HepG2 (cell line): Measurements from ENCODE around the gene DOK1. TPM values are rescaled to one million over a fixed set of nuclear protein-coding genes. Genes with fewer than 3 reads are reported as not detected.
A peak's percentile ranks its signal among the peaks of the same experiment; 100 is the strongest.

ENCODE experiments used
- ATF7 ChIP-seq, 2 experiments: fragments of 450-650 bp in 1 of 2; sonication (generic) in 1 of 2; formaldehyde crosslinking in 1 of 2; IDR thresholded peaks; 2 replicates each; pipeline versions ENCODE4 v1.4.0 to v1.6.1; 2016 to 2020; ENCODE audit warnings: antibody characterized with exemption in 1 of 2, mild to moderate bottlenecking in 1 of 2, missing genetic modification reagents in 1 of 2
- CHD4 ChIP-seq: fragments of 200-600 bp; sonication (generic); IDR thresholded peaks from 2 replicates; pipeline ENCODE4 v1.7.0; 2017; ENCODE audit warnings: mild to moderate bottlenecking, low read length, borderline replicate concordance
- ELF4 ChIP-seq: sonication (generic); formaldehyde crosslinking; IDR thresholded peaks from 2 replicates; pipeline ENCODE4 v1.5.0; 2020; ENCODE audit warnings: missing genetic modification reagents, mild to moderate bottlenecking, moderate library complexity, borderline replicate concordance
- HDAC1 ChIP-seq: sonication (generic); formaldehyde crosslinking; IDR thresholded peaks from 2 replicates; pipeline ENCODE4 v1.5.1; 2020; ENCODE audit warnings: mild to moderate bottlenecking, missing genetic modification reagents
- HNRNPLL ChIP-seq: fragments of 200-400 bp; formaldehyde crosslinking; IDR thresholded peaks from 2 replicates; pipeline ENCODE4 v1.6.1; 2017; ENCODE audit warnings: mild to moderate bottlenecking, low read depth, low read length; ENCODE audit not compliant: poor library complexity, severe bottlenecking
- IRF2 ChIP-seq: IDR thresholded peaks from 2 replicates; pipeline ENCODE4 v1.6.1; 2018; ENCODE audit warnings: missing genetic modification reagents, missing compliant biosample characterization
- SP5 ChIP-seq: IDR thresholded peaks from 2 replicates; pipeline ENCODE4 v1.6.1; 2016; ENCODE audit warnings: low read depth, borderline replicate concordance
- TAF1 ChIP-seq: sonication (generic); formaldehyde crosslinking; IDR thresholded peaks from 2 replicates; pipeline ENCODE4 v1.4.0; 2020; ENCODE audit warnings: missing genetic modification reagents
- TCF7 ChIP-seq: sonication (generic); IDR thresholded peaks from 2 replicates; pipeline ENCODE4 v1.6.1; 2016; ENCODE audit warnings: antibody characterized with exemption, low read depth
- ZFY ChIP-seq: sonication (generic); formaldehyde crosslinking; IDR thresholded peaks from 2 replicates; pipeline ENCODE4 v1.4.0; 2020; ENCODE audit warnings: missing genetic modification reagents
- ZNF547 ChIP-seq: sonication (generic); formaldehyde crosslinking; IDR thresholded peaks from 2 replicates; pipeline ENCODE4 v1.5.1; 2020; ENCODE audit warnings: mild to moderate bottlenecking, missing genetic modification reagents
- ZNF619 ChIP-seq: sonication (generic); formaldehyde crosslinking; IDR thresholded peaks from 2 replicates; pipeline ENCODE4 v1.4.0; 2020; ENCODE audit warnings: mild to moderate bottlenecking, missing genetic modification reagents
- ZSCAN22 ChIP-seq: sonication (generic); formaldehyde crosslinking; IDR thresholded peaks from 2 replicates; pipeline ENCODE4 v1.4.0; 2020; ENCODE audit warnings: mild to moderate bottlenecking, missing genetic modification reagents
- polyA plus RNA-seq, 8 experiments: library from polyadenylated mRNA; depleted of rRNA in 3 of 8; stranded (reverse) in 7 of 8; unstranded in 1 of 8; fragments of >200 nt; fragmentation: Illumina TruSeq in 4 of 8; extraction: Trizol in 4 of 8; gene quantifications; 2 replicates each; pipeline versions ENCODE4 v1.2.1 to v1.2.3, GENCODE V29; 2011 to 2016; ENCODE audit warnings: low read depth in 4 of 8, missing spikeins in 1 of 8, mixed read lengths in 1 of 8; ENCODE audit not compliant: insufficient read depth in 1 of 8
- total RNA-seq, 5 experiments: library from RNA; depleted of rRNA; stranded (reverse); fragments of >200 nt; fragmentation: Illumina TruSeq; extraction: Trizol; gene quantifications; 2 replicates each; pipeline ENCODE4 v1.2.3, GENCODE V29; 2016; ENCODE audit warnings: low read depth in 1 of 5
- TF ChIP-seq, protein P1 (sequence below): sonication (generic); formaldehyde crosslinking; IDR thresholded peaks from 2 replicates; pipeline ENCODE4 v1.4.0; 2020; ENCODE audit warnings: mild to moderate bottlenecking, low read depth, missing genetic modification reagents
- TF ChIP-seq, protein P2 (sequence below): sonication (generic); formaldehyde crosslinking; IDR thresholded peaks from 2 replicates; pipeline ENCODE4 v1.4.0; 2020; ENCODE audit warnings: missing genetic modification reagents, low read depth, mild to moderate bottlenecking, borderline replicate concordance
- TF ChIP-seq, protein P3 (sequence below): sonication (generic); formaldehyde crosslinking; IDR thresholded peaks from 2 replicates; pipeline ENCODE4 v1.4.0; 2020; ENCODE audit warnings: mild to moderate bottlenecking, missing genetic modification reagents
- TF ChIP-seq, protein P4 (sequence below): sonication (generic); formaldehyde crosslinking; IDR thresholded peaks from 2 replicates; pipeline ENCODE4 v1.4.0; 2020; ENCODE audit warnings: missing genetic modification reagents, mild to moderate bottlenecking, borderline replicate concordance
- TF ChIP-seq, protein P5 (sequence below): sonication (generic); formaldehyde crosslinking; IDR thresholded peaks from 2 replicates; pipeline ENCODE4 v1.8.1; 2022; ENCODE audit warnings: low read depth, mild to moderate bottlenecking, missing genetic modification reagents

The DOK1 gene
- total and polyA plus RNA-seq, 2 of the 13 experiments (the other 11 are each of a cell fraction or from before 2014, with no cell fraction given) = 0.53 to 0.74 TPM

DNA sequence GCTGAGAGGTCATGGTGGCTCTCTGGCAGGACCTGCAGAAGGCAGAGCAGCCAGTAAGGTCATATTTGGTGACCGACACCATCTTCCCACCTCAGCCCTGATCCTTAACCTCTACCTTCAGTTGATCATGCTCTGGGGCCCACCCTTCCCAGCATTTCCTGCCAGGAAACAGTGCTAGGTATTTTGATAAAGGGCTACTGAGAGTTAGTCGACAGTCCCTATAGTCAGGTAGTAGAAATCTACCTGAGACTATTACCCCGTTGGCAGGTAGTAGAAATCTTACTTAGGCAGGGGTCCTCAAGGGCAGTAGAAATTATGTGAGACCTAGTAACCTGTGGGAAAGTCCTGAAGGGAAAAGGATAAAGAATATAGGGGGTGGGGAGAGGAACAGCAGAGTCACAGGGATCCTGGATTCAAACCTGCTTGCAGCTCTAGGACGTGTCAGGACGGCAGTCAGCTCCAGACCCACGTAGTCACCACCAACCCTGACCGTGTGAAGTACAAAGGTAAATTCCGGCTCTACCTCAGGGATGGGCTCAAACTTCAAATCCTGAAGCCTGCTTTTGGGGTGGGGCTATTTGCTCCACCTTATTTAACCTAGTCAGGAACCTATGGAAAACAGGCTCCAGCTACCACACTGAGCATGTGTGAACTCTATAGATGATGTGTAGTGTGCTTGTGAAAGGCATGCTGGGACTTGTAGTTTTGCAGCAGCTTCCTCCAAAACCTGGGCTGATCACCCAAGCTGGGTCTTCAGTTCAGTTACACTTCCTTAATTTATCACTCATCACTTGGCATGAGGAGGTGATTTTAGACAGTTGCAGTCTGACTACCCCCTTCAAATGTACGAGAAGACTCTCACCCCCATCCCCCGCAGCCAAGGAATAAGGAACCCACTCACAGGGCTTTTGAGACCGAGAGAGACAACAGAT, 28.5 kb upstream of the DOK1 start, which contains the start of gene DQX1 (continued):
- TF ChIP-seq IRF2 (CRISPR knock-in tag) (peak; percentile 91), HDAC1 (CRISPR knock-in tag) (peak; percentile 65), ELF4 (CRISPR knock-in tag) (peak; percentile 90), ATF7 (IDR thresholded peaks at IDR 0.05) (no peak), ATF7 (CRISPR knock-in tag; IDR thresholded peaks at IDR 0.05) (peak; percentile 40; the same call in 1 of the 2 replicates), CHD4 (no peak), ZSCAN22 (no peak), TAF1 (CRISPR knock-in tag) (peak; percentile 78), ZNF547 (CRISPR knock-in tag) (0 out of 2 replicates have a peak, but pooled peaks have one; percentile 58), ZFY (CRISPR knock-in tag) (peak; percentile 48; the same call in 1 of the 2 replicates), HNRNPLL (no peak), SP5 (0 out of 2 replicates have a peak, but pooled peaks have one; percentile 30), ZNF619 (CRISPR knock-in tag) (no peak), TCF7 (peak; percentile 29; the same call in 1 of the 2 replicates)
- TF ChIP-seq, protein P1, sequence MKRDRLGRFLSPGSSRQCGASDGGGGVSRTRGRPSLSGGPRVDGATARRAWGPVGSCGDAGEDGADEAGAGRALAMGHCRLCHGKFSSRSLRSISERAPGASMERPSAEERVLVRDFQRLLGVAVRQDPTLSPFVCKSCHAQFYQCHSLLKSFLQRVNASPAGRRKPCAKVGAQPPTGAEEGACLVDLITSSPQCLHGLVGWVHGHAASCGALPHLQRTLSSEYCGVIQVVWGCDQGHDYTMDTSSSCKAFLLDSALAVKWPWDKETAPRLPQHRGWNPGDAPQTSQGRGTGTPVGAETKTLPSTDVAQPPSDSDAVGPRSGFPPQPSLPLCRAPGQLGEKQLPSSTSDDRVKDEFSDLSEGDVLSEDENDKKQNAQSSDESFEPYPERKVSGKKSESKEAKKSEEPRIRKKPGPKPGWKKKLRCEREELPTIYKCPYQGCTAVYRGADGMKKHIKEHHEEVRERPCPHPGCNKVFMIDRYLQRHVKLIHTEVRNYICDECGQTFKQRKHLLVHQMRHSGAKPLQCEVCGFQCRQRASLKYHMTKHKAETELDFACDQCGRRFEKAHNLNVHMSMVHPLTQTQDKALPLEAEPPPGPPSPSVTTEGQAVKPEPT (CRISPR knock-in tag) = no peak
- TF ChIP-seq, protein P2, sequence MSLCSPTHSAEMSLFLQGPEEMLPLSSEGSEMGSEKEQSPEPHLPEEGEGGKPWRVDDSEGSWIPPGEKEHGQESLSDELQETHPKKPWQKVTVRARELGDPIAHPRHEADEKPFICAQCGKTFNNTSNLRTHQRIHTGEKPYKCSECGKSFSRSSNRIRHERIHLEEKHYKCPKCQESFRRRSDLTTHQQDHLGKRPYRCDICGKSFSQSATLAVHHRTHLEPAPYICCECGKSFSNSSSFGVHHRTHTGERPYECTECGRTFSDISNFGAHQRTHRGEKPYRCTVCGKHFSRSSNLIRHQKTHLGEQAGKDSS = no peak
- TF ChIP-seq, protein P3, sequence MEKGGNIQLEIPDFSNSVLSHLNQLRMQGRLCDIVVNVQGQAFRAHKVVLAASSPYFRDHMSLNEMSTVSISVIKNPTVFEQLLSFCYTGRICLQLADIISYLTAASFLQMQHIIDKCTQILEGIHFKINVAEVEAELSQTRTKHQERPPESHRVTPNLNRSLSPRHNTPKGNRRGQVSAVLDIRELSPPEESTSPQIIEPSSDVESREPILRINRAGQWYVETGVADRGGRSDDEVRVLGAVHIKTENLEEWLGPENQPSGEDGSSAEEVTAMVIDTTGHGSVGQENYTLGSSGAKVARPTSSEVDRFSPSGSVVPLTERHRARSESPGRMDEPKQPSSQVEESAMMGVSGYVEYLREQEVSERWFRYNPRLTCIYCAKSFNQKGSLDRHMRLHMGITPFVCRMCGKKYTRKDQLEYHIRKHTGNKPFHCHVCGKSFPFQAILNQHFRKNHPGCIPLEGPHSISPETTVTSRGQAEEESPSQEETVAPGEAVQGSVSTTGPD (CRISPR knock-in tag) = no peak
- TF ChIP-seq, protein P4, sequence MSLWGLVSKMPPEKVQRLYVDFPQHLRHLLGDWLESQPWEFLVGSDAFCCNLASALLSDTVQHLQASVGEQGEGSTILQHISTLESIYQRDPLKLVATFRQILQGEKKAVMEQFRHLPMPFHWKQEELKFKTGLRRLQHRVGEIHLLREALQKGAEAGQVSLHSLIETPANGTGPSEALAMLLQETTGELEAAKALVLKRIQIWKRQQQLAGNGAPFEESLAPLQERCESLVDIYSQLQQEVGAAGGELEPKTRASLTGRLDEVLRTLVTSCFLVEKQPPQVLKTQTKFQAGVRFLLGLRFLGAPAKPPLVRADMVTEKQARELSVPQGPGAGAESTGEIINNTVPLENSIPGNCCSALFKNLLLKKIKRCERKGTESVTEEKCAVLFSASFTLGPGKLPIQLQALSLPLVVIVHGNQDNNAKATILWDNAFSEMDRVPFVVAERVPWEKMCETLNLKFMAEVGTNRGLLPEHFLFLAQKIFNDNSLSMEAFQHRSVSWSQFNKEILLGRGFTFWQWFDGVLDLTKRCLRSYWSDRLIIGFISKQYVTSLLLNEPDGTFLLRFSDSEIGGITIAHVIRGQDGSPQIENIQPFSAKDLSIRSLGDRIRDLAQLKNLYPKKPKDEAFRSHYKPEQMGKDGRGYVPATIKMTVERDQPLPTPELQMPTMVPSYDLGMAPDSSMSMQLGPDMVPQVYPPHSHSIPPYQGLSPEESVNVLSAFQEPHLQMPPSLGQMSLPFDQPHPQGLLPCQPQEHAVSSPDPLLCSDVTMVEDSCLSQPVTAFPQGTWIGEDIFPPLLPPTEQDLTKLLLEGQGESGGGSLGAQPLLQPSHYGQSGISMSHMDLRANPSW = no peak
- TF ChIP-seq, protein P5, sequence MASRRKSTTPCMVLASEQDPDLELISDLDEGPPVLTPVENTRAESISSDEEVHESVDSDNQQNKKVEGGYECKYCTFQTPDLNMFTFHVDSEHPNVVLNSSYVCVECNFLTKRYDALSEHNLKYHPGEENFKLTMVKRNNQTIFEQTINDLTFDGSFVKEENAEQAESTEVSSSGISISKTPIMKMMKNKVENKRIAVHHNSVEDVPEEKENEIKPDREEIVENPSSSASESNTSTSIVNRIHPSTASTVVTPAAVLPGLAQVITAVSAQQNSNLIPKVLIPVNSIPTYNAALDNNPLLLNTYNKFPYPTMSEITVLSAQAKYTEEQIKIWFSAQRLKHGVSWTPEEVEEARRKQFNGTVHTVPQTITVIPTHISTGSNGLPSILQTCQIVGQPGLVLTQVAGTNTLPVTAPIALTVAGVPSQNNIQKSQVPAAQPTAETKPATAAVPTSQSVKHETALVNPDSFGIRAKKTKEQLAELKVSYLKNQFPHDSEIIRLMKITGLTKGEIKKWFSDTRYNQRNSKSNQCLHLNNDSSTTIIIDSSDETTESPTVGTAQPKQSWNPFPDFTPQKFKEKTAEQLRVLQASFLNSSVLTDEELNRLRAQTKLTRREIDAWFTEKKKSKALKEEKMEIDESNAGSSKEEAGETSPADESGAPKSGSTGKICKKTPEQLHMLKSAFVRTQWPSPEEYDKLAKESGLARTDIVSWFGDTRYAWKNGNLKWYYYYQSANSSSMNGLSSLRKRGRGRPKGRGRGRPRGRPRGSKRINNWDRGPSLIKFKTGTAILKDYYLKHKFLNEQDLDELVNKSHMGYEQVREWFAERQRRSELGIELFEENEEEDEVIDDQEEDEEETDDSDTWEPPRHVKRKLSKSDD = peak; percentile 83
